GF-D8 (cell line): Measurements from ENCODE around the gene NETO2.
"Not testable (repeated sequence)": the region's sequence is repeated elsewhere in the genome, so short reads cannot be mapped to it uniquely, and the experiment has no call there.

Experiments
- DNase-seq: peaks from one replicate; lab custom pipeline; 2025; lab: John Stamatoyannopoulos, UW

Gene NETO2

GRCh38 chr16:47064775-47065174 is 79.0 kb downstream of the NETO2 start:
- DNase-seq: no peak

GRCh38 chr16:47063011-47063724 is 80.6 kb downstream of the NETO2 start:
- no peak for DNase-seq

GRCh38 chr16:47061204-47061603 is 82.5 kb downstream of the NETO2 start:
- DNase-seq: no peak

GRCh38 chr16:47060596-47060995 is 83.1 kb downstream of the NETO2 start:
- DNase-seq: no peak

GRCh38 chr16:47059991-47060390 is 83.8 kb downstream of the NETO2 start:
- no peak for DNase-seq

GRCh38 chr16:47059130-47059529 is 84.6 kb downstream of the NETO2 start:
- DNase-seq: not testable (repeated sequence)

GRCh38 chr16:47058295-47059086 is 85.3 kb downstream of the NETO2 start:
- DNase-seq: no peak

GRCh38 chr16:47057630-47057993 is 86.1 kb downstream of the NETO2 start:
- no peak for DNase-seq

GRCh38 chr16:47056688-47057629 is 86.8 kb downstream of the NETO2 start:
- no peak for DNase-seq

GRCh38 chr16:47056061-47056460 is 87.7 kb downstream of the NETO2 start:
- DNase-seq: not testable (repeated sequence)

DNA sequence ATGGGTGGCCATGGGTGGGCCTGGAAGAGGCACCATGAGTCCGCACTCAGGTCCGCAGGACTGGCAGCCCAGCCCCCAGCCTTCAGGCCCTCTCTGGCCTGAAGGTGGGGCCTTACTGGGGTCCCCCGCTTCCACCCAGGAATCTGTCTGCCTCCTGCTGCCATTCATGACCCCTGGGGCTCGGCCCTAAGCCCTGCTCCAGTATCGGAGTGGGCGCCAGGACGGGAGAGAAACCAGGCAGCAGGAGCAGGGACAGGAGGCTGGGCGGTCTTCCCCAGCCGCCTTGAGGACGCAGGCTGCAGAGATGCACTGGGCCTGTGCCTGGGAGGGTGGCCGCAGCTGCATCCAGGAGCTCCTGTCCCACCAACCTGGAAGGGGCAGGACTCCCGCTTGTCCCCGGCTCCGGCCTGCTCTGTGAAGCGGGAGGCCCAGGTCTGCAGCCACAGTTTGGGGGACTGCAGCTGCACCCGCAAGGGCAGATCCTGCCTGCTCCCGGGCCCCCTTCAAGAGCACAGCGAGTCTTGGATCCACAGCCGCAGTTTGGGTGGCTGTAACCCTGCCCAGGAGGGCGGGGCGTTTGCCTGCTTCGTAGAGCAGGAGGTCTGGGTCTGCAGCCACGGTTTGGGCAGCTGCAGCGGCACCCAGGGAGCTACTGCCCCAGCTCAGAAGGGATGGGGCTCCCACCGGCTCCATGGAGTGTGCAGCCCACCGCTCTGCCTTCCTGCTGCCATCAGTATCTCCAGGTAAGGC is 88.4 kb downstream of the NETO2 start:
- DNase-seq: no peak

DNA sequence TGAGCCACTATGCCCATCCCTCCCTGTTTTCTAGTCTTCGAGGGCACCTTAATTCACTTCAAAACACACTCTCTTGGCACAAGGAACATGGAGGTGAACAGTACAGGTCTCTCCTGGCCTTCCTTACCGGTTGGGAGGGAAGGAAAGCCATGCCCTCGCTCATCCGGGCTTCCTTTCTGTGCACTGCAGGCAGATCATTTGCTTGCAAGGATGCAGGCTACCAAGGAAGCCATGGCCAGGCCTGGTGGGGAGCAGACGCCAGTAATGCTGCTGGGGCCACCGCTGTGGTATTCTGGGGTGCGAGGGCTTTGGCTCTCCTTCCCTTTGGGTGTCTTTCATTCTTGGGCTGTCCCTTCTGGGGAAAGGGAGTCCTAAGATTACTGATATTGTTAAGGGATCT is 89.4 kb downstream of the NETO2 start:
- no peak for DNase-seq

GRCh38 chr16:47053895-47054294 is 89.8 kb downstream of the NETO2 start:
- DNase-seq: no peak

DNA sequence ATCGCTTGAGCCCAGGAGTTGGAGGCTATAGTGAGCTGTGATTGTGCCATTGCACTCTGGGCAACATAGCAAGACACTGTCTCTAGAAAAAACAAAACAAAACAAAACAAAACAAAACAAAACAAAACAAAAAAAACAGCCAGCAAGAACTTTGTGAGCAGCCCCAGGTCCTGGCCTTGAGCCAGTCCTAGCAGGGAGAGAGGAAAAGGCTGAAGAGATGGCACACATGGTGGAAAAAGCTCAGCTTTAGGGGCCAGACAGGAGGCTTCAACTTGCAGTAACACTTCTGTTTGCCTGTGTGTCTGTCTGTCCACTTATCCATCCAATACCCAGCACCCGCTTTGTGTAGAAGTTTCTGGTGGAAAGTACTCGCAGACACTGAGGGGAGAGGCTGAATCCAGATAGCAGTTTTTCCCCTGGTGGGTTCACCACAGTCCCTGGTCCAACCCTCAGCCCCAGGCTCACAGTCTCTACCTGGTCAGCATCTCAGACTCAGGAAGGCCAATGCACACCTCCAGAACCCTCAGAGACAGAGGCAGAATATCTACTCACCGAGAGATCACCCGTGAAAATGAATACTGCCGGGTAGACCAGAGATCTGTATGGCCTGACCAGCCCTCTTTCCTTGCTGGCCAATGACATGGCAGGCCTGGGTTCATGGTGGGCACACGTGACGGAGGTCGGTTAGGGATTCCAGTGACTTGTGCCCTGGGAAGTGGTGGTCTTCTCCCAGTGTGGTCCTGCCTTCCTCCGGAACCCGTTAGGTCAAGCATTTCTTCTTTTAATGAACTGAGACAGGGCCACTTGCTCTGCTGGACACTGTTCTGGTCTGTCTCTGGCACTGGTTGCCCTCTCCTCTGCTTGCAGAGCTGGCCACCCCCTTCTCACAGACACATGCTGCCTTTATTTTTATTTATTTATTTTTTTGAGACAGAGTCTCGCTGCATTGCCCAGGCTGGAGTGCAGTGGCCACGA is 90.8 kb downstream of the NETO2 start:
- DNase-seq: no peak

GRCh38 chr16:47051031-47051430 is 92.7 kb downstream of the NETO2 start:
- DNase-seq: no peak

GRCh38 chr16:47049901-47050583 is 93.7 kb downstream of the NETO2 start:
- DNase-seq: no peak

DNA sequence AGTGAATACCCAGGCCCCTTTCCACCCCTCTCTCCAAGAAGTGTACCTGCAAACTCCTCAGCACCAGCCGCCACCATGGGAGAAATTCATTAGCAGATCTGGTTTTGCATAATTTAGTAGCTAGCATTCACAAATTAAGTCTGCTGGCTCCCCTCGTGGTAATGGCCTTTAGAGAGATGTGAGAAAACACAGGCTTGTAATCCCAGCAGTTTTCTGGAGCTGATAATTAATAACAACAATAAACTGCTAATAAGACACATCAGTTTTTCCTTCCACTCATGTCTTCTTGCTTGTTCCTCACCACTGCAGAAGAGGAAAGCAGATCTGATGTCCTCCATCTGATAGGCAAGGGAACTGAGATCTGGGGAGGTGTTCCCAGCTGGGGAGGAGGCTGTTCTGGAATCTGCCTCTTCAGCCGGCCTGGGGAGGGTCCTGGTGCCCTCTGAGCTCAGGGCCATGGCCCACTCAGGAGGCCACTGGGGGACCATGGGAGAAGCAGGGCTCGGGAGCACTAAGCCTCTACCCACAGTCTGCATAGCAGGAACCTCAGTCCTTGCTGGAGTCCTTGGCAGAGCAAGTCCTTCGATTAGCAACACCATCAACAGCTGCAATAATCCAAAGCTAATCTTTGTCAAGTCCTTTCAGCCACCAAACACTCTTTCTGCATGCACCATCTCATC is 96.1 kb downstream of the NETO2 start:
- no peak for DNase-seq

- no peak for DNase-seq
Measured at GRCh38 chr16:47046726-47047523, 96.8 kb downstream of the NETO2 start.
